ENCODE results near the gene CDS2. TPM values are rescaled to one million over a fixed set of nuclear protein-coding genes. Genes with fewer than 3 reads are reported as not detected.

The CDS2 gene
- total and polyA plus RNA-seq, 7 donors, result 1.8 to 49.0 (median 30.0) TPM

GRCh38 chr20:5160882-5161281 lies 34.1 kb downstream of the CDS2 start:
- no peak for TF ChIP-seq CTCF (IDR thresholded peaks at IDR 0.05)
- no peak for TF ChIP-seq EP300 (IDR thresholded peaks at IDR 0.05)
- DNase-seq, result no peak
- intact Hi-C loops (cut with DNase I), result no loop called here
- no peak overlapping the region for H3K27ac ChIP-seq
- H3K4me1 ChIP-seq, result peaks cover 0 to 27% (median 11%) of the 10 kb centered on the region in 4 donors
- H3K9me3 ChIP-seq, result no peaks in the 10 kb centered on the region
- H3K36me3 ChIP-seq, result no peaks in the 10 kb centered on the region
- H3K27me3 ChIP-seq, result no peaks in the 10 kb centered on the region
- H3K4me3 ChIP-seq, result no peak overlapping the region

- Histone ChIP-seq H3K9me3 (no peaks in the 10 kb centered on the region), H3K36me3 (no peaks in the 10 kb centered on the region), H3K27ac (no peak overlapping the region), H3K4me1 (peaks cover 0 to 21% (median 8%) of the 10 kb centered on the region in 4 donors), H3K4me3 (no peak overlapping the region), H3K27me3 (no peaks in the 10 kb centered on the region)
- 91 to 94% methylated on average over 6 of the region's 6 CpGs for WGBS, 2 donors
- TF ChIP-seq CTCF (IDR thresholded peaks at IDR 0.05) (no peak), EP300 (IDR thresholded peaks at IDR 0.05) (no peak), POLR2A (IDR thresholded peaks at IDR 0.05) (no peak), POLR2AphosphoS5 (IDR thresholded peaks at IDR 0.05) (no peak)
- DNase-seq, result no peak
- intact Hi-C loops (cut with DNase I), result no loop called here
Measured at GRCh38 chr20:5161536-5162164, 34.8 kb downstream of the CDS2 start.

GRCh38 chr20:5164645-5165625 lies 38.1 kb downstream of the CDS2 start:
- 76 to 82% methylated on average over 13 of the region's 13 CpGs for WGBS, 2 donors
- intact Hi-C loops (cut with DNase I), result no loop called here
- H3K4me3 ChIP-seq, result no peak overlapping the region
- H3K4me1 ChIP-seq, result peaks cover 0 to 33% (median 24%) of the 10 kb centered on the region in 4 donors
- no peaks in the 10 kb centered on the region for H3K9me3 ChIP-seq
- TF ChIP-seq EP300 (IDR thresholded peaks at IDR 0.05) (no peak), POLR2AphosphoS5 (IDR thresholded peaks at IDR 0.05) (no peak), POLR2A (IDR thresholded peaks at IDR 0.05) (no peak), CTCF (IDR thresholded peaks at IDR 0.05) (no peak)
- no peak for DNase-seq
- H3K27ac ChIP-seq, result no peak overlapping the region
- no peaks in the 10 kb centered on the region for H3K27me3 ChIP-seq
- no peaks in the 10 kb centered on the region for H3K36me3 ChIP-seq

- TF ChIP-seq POLR2AphosphoS5 (IDR thresholded peaks at IDR 0.05) (peak in 1 of 4 donors; percentile 22), CTCF (IDR thresholded peaks at IDR 0.05) (no peak)
- Histone ChIP-seq H3K4me1 (peaks cover 0 to 63% (median 53%) of the 10 kb centered on the region in 4 donors), H3K27me3 (no peaks in the 10 kb centered on the region), H3K36me3 (peaks cover 0 to 5% (median 2%) of the 10 kb centered on the region in 4 donors), H3K9me3 (no peaks in the 10 kb centered on the region), H3K27ac (peak overlapping the region in 2 of 4 donors; percentile 42 to 68), H3K4me3 (no peak overlapping the region)
- intact Hi-C loops (cut with DNase I), result no loop called here
- 28 to 49% methylated on average over 3 of the region's 3 CpGs for WGBS, 2 donors
- no peak for DNase-seq
Measured at GRCh38 chr20:5168651-5169396, 42.0 kb downstream of the CDS2 start.

Data from sigmoid colon (tissue), 7 donors.